TTC549 (cell line): ENCODE results near the gene PCSK5.

ENCODE experiments used
- FAIRE-seq: peaks from 2 replicates; lab custom pipeline; 2012; peaks lifted over from hg19 to GRCh38; lab: Jason Lieb, UNC

The PCSK5 gene

GRCh38 chr9:75965231-75965630 is 74.8 kb downstream of the PCSK5 start:
- no peak for FAIRE-seq

- no peak for FAIRE-seq
Measured at GRCh38 chr9:75967556-75967955, 77.1 kb downstream of the PCSK5 start.

- no peak for FAIRE-seq
Measured at GRCh38 chr9:75974016-75974766, 83.7 kb downstream of the PCSK5 start.

- FAIRE-seq: no peak
Measured at GRCh38 chr9:75975071-75975470, 84.6 kb downstream of the PCSK5 start.

GRCh38 chr9:75976549-75976948 is 86.1 kb downstream of the PCSK5 start:
- no peak for FAIRE-seq

GRCh38 chr9:75979362-75979761 is 88.9 kb downstream of the PCSK5 start:
- FAIRE-seq: no peak

GRCh38 chr9:75983319-75984045 is 93.0 kb downstream of the PCSK5 start:
- FAIRE-seq: no peak

- no peak for FAIRE-seq
Measured at GRCh38 chr9:75985515-75985914, 95.0 kb downstream of the PCSK5 start.

- no peak for FAIRE-seq
Measured at GRCh38 chr9:75988663-75989062, 98.2 kb downstream of the PCSK5 start.

- no peak for FAIRE-seq
Measured at GRCh38 chr9:75990156-75990555, 99.7 kb downstream of the PCSK5 start.

GRCh38 chr9:75990576-75991304 is 100.3 kb downstream of the PCSK5 start:
- FAIRE-seq: no peak

- no peak for FAIRE-seq
Measured at GRCh38 chr9:75992482-75993206, 102.2 kb downstream of the PCSK5 start.

GRCh38 chr9:75993434-75993833 is 103.0 kb downstream of the PCSK5 start:
- no peak for FAIRE-seq

GRCh38 chr9:75995066-75995465 is 104.6 kb downstream of the PCSK5 start:
- no peak for FAIRE-seq

GRCh38 chr9:75996726-75997125 is 106.3 kb downstream of the PCSK5 start:
- no peak for FAIRE-seq

- FAIRE-seq: no peak
Measured at GRCh38 chr9:75997206-75997605, 106.7 kb downstream of the PCSK5 start.

GRCh38 chr9:75998096-75998780 is 107.8 kb downstream of the PCSK5 start:
- FAIRE-seq: no peak

- FAIRE-seq: no peak
Measured at GRCh38 chr9:76001459-76001858, 111.0 kb downstream of the PCSK5 start.

- FAIRE-seq: no peak
Measured at GRCh38 chr9:76003041-76003440, 112.6 kb downstream of the PCSK5 start.

GRCh38 chr9:76004526-76004925 is 114.1 kb downstream of the PCSK5 start:
- no peak for FAIRE-seq

GRCh38 chr9:76007935-76008334 is 117.5 kb downstream of the PCSK5 start:
- FAIRE-seq: no peak

GRCh38 chr9:76013809-76014208 is 123.3 kb downstream of the PCSK5 start:
- FAIRE-seq: no peak
